Measurements from ENCODE around the gene C1orf116.

C1orf116 gene

GRCh38 chr1:207055386-207056001 lies 22.9 kb upstream of the C1orf116 start:
- no peak for TF ChIP-seq CTCF (IDR thresholded peaks at IDR 0.05; ENCODE audit: control insufficient read depth, insufficient read depth, low read depth, low read length, missing control alignments)
- DNase-seq (ENCODE audit: low read depth): no peak
- no peak overlapping the region for H3K4me3 ChIP-seq (ENCODE audit: control insufficient read depth, low read depth, low read length)

GRCh38 chr1:207054491-207054890 lies 21.9 kb upstream of the C1orf116 start:
- no peak for DNase-seq (ENCODE audit: low read depth)
- no peak for TF ChIP-seq CTCF (IDR thresholded peaks at IDR 0.05; ENCODE audit: control insufficient read depth, insufficient read depth, low read depth, low read length, missing control alignments)
- H3K4me3 ChIP-seq (ENCODE audit: control insufficient read depth, low read depth, low read length): no peak overlapping the region

GRCh38 chr1:207052911-207053769 lies 20.6 kb upstream of the C1orf116 start, which contains the start of gene PFKFB2:
TSS of gene PFKFB2 (plus strand) at chr1:207053275. CDS start at chr1:207054718, 1,443 bp downstream.
- peak within 1 kb of the TSS; percentile 75 for H3K4me3 ChIP-seq (ENCODE audit: control insufficient read depth, low read depth, low read length)

GRCh38 chr1:207051191-207051943 lies 18.8 kb upstream of the C1orf116 start, which contains the start of gene YOD1:
TSS of gene YOD1 (minus strand) at chr1:207051208. CDS start at chr1:207051030, 178 bp downstream.
- H3K4me3 ChIP-seq (ENCODE audit: control insufficient read depth, low read depth, low read length): peak within 1 kb of the TSS; percentile 95
- DNase-seq (ENCODE audit: low read depth): no peak
- no peak for TF ChIP-seq CTCF (IDR thresholded peaks at IDR 0.05; ENCODE audit: control insufficient read depth, insufficient read depth, low read depth, low read length, missing control alignments)

More at GRCh38 chr1:207052911-207053769, 20.6 kb upstream of the C1orf116 start, which contains the start of gene PFKFB2:
- TF ChIP-seq CTCF (IDR thresholded peaks at IDR 0.05; ENCODE audit: control insufficient read depth, insufficient read depth, low read depth, low read length, missing control alignments): no peak
- DNase-seq (ENCODE audit: low read depth): peak; percentile 69

- DNase-seq (ENCODE audit: low read depth): peak; percentile 63
- H3K4me3 ChIP-seq (ENCODE audit: control insufficient read depth, low read depth, low read length): peak overlapping the region; percentile 95
- TF ChIP-seq CTCF (IDR thresholded peaks at IDR 0.05; ENCODE audit: control insufficient read depth, insufficient read depth, low read depth, low read length, missing control alignments): no peak
Observed at GRCh38 chr1:207050480-207051190, 18.1 kb upstream of the C1orf116 start.

GRCh38 chr1:207049974-207050391 lies 17.4 kb upstream of the C1orf116 start:
- peak overlapping the region; percentile 95 for H3K4me3 ChIP-seq (ENCODE audit: control insufficient read depth, low read depth, low read length)
- DNase-seq (ENCODE audit: low read depth): no peak
- TF ChIP-seq CTCF (IDR thresholded peaks at IDR 0.05; ENCODE audit: control insufficient read depth, insufficient read depth, low read depth, low read length, missing control alignments): peak; percentile 74

Measured in AG09309 (cell line).